Frontal cortex (tissue), 4 donors: ENCODE results near the gene XPOT. TPM values are rescaled to one million over a fixed set of nuclear protein-coding genes. Genes with fewer than 3 reads are reported as not detected.

ENCODE experiments used
- DNase-seq, 2 donors: peaks; one replicate each; pipeline ENCODE4 v3.0.0; 2012; ENCODE audit warnings: low spot score in 2 of 2
- FAIRE-seq: peaks from 2 replicates; lab custom pipeline; 2012; peaks lifted over from hg19 to GRCh38; lab: Jason Lieb, UNC
- total RNA-seq: library from RNA; depleted of rRNA; stranded (reverse); fragments of >200 nt; gene quantifications from one replicate; pipeline ENCODE4 v1.2.3, GENCODE V29; 2014
- donor health status: control.
- donor health status: control.
- donor health status: control.

XPOT gene
- total RNA-seq, 1 donor from 2014 or later: 53.8 TPM

DNA sequence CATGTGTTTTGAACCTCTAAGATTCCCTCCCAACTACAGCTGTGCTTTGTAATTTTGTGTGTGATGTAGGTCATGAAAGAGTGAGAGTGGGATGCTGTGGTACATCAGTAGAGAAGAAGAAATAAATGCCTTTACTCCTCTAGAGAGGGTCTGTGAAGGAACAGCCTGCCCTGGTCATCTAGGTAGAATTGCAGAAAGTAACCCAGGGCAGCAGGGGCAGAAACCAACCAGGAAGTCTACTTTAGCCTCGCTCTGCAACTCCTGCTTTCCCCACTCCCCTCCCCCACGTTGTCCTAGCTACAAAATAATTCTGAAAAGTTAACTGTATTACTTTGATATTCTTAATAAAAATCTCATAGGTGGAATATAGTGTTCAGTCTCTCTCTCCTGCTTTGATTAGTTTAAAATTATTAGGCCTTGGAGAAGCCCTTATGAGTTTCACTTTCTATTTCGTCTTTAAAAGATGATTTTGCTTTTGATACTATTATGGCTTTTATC is 55.3 kb downstream of the XPOT start:
- DNase-seq (no peak), FAIRE-seq (no peak)

DNA sequence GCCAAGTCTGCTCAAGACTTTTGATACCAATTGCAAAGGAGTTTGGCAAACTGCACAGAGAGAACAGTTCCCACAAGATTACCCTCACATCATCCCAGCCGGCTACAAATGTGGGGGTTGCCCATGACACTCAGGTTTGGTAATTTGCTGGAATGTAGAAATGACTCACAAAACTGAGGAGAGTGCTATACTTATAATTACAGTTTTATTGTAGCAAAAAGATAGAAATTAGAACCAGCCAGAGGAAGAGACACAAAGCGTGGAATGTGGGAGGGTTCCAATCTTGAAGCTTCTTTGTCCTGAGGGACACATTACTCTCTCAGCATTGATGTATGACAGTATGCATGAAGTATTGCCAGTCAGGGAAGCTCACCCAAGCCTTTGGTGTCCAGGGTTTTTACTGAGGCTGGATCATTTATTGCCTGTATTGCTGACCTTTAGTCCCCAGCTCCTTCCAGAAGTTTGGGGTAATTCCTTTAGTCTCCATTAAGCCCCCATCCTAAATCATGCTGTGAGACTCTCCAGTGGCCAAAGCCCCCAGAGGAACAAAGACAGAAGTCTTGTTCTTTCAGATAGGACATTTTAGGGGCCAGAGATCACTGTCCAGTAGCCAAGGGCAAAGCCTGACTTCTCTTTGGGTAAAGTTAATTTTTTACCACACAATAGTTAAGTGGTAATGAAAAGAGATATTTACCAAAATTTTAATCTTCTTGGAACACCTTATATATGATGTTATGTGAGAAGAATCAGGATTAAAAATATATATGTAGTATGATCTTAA is 57.6 kb downstream of the XPOT start:
- no peak for FAIRE-seq
- DNase-seq: no peak

DNA sequence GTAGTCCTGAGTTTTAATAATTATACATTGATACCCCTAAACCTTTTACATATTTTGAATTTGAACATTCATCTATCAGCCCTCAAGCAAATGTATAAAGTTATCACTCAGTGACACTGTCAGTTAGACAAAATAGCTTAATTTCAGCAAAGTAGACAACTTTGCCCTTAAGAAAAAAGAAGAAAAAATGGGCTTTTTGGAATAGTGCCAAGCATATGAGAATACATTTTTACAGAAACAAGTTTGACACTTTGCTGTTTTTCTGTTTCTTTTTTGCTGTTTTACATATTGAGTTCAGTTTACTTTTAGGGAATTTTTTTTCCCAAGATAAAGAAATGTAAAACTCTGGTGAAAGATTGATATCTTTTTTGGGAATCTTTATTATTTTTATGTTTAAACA is 62.0 kb downstream of the XPOT start:
- FAIRE-seq (no peak), DNase-seq (no peak)

DNA sequence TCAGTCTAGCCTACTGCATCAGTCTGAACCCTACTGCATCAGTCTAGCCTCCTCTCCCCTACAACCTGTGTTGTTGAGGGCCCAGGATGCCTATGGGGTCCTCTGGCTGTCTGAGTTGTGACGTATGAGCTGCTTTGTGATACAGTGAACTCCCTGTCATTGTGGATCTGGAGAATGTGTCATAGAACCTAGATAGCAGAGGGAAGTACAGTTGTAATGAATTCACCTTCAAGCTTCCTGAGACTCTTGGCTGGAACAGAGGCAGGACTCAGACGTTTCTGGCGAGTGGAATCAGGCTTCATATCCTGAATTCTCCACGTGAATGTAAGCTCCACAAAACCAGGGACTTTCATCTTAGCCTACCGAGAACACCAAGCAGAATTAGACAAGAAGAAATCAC is 64.8 kb downstream of the XPOT start:
- FAIRE-seq (no peak), DNase-seq (no peak)

DNA sequence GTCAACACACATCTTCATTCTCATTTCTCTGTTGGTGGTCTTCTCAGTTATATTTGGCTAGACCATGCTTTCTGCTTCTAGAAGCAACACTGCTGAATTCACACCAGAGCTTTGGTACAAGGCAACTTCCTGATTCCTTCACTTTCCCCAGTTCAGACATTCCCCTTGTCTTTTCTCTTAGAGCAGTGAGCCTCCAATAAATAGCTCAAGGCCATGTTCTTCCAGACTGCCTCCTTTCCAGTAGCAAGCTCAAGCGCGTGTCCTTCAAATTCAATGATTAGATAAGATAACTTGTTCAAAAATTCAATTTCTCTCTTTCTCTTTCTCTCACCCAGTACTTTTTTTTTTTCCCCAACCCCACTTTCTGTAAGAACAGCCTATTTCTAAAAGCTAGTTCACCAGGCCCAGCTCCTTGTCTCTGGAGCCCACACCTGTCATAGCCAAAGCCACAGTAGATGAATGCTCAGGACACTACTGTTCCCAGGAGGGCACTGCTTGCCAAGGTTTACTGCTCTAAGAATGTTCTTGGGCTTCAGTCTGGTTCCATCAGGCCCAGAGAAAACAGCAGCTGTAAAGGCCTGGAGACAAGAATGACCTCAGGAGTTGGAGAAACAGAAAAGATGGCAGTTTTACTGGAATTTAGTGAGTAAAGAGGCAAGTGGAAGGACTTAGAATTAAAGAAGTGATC is 65.4 kb downstream of the XPOT start:
- FAIRE-seq: no peak
- DNase-seq: no peak

DNA sequence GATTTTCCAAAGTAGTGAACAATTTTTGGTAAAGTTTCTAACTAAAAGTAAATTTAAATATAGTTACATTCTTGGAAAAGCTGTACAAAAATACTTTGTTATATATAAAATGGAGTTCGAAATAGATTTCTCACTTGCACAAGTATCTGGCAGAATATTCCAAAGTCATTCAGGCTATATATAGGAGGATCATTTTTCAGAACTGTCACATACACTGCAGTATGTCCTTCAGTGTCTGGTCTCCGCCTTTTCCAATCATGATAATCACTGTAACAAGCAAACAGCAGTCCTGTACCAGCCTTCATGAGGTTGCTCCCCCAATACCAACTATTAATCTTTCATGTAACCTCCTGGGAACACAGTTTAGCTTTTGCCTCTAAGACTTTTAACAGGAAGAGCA is 66.3 kb downstream of the XPOT start:
- no peak for FAIRE-seq

DNA sequence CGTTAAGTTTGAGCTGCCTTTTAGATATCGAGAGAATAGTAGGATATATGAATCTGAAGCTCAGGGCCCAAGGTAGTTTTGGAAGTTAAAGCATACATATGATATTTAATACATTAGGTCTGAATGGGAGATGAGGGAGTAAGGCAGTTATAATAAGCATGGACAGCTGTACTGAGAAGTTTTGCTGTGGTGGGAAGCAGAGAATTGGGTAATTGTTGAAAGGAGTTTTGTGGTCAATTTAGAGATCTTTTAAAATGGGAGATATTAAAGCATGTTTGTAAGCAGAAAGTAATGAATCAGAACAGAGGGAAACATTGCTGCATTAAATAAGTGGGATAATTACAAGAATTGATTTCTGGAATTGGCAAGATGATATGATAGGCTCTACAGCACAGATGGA is 69.0 kb downstream of the XPOT start:
- no peak for FAIRE-seq
- DNase-seq: no peak

More for the DNA sequence above, 66.3 kb downstream of the XPOT start:
- no peak for DNase-seq

DNA sequence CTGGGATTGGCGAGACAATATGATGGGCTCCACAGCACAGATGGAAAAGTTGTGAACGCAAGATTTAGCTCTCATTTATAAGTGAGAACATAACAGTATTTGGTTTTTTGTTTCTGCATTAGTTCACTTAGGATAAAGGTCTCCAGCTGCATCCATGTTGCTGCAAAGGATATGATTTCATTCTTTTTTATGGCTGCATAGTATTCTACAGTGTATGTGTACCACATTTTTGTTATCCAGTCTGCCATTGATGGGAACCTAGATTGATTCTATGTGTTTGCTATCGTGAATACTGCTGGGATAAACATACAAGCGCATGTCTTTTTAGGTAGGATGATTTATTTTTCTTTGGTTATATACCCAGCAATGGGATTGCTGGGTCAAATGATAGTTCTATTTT is 71.3 kb downstream of the XPOT start:
- DNase-seq (no peak), FAIRE-seq (no peak)

DNA sequence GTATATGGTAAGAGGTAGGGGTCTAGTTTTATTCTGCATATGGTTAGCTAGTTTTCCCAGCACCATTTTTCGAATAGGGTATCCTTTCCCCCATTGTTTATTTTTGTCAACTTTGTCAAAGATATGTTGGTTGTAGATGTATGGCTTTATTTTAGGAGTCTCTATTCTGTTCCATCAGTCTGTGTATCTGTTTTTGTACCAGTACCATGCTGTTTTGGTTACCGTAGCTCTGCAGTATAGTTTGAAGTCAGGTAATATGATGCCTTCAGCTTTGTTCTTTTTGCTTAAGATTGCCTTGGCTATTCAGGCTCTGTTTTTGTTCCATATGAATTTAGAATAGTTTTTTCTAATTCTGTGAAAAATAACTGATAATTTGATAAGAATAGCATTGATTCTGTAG is 72.7 kb downstream of the XPOT start:
- no peak for FAIRE-seq
- no peak for DNase-seq

DNA sequence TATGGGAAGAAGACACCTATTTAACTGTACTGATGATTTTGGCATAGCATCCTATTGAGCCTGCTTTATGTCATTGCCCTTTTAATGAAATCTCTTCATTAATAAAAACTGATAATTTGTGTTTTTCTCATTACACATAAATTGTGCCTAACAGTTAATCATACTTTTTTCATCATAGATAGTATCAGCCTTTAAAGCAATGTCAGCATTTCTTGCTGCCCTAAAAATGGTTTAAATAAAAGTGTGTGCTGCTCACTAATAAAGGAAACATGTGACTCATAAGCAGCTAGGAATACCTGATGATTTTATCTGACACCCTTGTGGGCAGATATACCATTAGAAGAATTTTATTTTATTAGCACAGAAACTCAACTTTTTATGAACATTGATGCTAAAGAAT is 74.5 kb downstream of the XPOT start:
- DNase-seq (no peak), FAIRE-seq (no peak)

DNA sequence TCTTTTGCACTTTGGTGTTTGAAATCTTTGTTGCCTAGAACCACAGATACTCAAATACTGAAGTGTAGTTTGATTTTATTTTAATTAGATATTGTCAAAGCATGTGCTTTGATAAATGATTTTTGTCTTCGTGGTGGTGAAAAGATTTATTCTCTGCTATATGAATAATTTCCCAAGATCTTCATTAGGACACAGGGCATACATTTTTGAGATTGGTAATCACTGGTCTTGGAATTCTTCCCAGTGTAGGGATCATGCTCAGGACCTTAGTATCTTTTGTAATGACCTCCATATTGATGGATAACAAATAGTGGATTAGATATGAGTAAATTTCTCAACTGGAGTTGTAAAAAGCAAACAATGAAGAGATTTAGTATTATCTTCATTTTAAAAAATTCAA is 76.0 kb downstream of the XPOT start:
- FAIRE-seq (no peak), DNase-seq (no peak)

DNA sequence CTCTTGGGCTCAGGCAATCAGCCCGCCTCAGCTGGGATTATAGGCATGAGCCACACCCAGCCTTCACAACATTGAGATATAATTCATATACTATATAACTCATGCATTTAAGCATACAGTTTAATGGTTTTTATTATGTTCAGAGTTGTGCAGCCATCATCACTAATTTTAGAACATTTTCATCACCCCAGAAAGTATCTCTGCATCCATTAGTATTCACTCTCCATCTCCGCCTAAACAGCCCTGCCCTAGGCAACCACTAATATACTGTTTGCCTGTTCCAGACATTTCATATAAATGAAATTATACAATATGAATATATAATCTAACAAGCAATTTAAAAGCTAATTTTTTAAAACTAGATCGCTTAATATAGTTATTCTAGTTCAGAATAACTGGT is 82.5 kb downstream of the XPOT start:
- no peak for DNase-seq
- FAIRE-seq: no peak

DNA sequence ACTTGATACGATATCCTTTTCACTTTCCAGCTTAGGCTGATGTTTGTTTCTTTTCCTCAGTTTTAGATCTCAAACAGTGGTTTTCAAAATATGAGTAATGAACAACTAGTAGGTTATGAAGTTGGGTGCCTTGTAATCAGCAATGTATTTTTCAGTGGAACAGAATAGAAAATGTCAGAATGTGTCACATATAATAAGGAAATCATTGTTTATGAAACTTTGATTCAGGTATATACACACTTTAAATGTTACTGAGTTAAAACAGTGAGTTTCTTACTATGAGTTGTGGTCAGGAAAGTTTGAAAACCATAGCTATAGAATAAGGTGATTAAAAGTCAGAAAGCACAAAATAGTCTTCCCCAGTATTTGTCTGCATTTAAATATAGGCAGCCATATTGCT is 87.5 kb downstream of the XPOT start:
- DNase-seq: no peak
- no peak for FAIRE-seq

DNA sequence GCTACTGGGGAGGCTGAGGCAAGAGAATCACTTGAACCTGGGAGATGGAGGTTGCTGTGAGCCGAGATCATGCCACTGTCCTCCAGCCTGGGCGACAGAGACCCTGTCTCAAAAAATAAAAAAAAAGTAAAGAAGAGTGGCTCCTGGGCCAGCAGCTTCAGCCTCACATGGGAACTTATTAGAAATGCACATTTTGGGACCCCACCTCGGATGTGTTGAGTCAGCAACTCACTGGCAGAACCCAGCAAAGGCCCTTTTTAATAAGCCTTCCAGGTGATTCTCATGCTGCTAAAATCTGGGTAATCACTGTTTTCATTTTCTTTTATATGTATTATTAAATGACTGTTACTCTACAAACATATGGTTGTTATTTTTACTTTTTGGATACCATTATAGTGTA is 89.3 kb downstream of the XPOT start:
- DNase-seq (no peak), FAIRE-seq (no peak)

DNA sequence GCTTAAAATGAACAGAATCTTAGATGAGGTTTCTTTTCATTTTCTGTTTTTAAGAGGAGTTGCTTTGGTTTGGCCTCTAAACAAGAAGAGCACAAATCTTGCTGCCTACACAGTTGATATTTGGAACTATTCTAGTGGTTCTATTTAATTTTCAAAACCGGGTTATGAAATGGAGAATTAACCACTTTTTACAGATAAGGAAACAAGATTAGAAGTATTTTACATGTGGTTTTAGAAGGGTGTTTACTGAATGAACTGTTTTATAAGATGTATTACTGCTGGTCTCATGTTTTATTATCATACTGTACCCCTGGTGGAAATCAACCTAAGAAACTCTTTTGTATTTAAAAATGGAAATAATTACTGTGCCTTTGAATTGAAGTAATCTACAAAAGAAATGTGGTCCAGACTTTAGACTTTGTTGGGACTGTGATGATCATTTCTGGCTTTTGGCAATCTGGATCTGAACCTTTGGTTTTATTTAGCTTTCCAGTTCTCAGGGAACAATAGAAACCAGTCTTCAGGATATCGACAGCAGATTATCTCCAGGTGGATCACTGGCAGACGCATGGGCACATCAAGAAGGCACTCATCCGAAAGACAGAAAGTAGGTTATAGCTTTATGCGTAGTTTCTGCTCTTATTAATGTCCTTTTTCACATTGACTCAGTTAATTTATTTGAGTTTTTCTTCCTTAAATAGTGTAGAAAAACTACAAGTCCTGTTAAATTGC is 91.0 kb downstream of the XPOT start:
- FAIRE-seq: no peak
- DNase-seq: no peak

DNA sequence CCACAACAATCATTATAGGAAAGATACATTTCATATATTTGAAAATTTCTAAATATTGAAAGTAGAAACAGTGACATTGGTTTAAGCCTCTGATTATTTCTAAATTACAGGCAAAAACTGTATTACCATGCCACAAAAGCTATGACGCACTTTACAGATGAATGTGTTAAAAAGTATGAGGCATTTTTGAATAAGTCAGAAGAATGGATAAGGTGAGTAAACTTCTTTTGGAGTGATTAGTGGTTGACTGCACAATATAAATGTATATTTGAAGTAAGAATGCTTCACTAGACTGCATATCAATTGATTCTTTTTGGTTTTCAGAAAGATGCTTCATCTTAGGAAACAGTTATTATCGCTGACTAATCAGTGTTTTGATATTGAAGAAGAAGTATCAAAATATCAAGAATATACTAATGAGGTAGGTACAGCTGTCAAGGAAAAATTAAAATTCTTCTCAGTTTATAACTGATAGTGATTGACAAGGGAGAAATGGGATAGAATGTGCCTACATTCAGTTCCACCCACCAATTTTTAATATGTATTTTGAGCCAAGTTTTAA is 92.7 kb downstream of the XPOT start:
- DNase-seq (no peak), FAIRE-seq (no peak)

DNA sequence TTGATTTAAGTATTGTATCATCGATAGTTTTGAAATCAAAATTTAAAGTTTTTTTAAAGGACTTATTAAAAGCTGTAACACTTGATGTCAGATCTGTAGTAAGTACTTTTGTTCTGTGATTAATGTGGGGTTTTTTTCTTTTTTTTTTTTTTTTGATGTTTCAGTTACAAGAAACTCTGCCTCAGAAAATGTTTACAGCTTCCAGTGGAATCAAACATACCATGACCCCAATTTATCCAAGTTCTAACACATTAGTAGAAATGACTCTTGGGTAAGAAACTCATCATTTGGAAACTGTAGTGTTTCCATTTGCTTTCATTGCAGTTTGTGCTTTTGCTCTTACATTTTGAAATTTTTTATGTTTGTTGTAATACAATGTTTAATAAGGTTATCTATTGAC is 93.3 kb downstream of the XPOT start:
- no peak for FAIRE-seq
- no peak for DNase-seq

DNA sequence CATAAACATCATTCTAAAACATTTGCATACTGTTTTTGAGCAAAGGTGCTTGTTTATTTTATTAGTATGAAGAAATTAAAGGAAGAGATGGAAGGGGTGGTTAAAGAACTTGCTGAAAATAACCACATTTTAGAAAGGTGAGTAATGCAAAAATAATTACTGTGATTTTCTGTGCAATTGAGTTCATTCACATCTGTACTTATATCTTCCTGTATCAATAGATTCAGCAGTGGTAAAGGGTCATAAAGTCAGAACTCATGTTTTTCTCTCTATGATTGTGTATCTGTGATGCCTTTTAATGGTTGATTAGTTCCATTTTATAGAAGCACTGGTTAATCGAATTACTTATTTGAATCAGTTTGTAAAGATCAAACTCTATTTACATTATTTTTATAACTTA is 93.7 kb downstream of the XPOT start:
- DNase-seq (no peak), FAIRE-seq (no peak)

DNA sequence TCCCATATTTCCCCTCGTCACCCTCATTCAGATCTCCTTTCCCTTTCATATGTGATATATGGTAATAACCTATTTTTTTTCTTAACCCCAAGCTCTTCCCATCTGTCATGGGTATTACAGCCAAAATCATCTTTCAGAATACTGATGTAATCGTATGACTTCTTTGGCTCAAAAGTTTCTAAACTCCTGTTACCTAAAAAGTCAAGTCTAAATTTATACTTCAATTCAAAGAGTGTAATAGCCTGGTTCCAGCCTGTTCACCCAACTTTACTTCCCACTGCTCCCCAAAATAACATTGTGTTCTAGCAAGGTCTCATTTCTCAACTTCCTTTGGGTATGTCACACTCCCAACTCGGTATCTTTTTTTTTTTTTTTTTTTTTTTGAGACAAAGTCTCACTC is 96.2 kb downstream of the XPOT start:
- FAIRE-seq: no peak
- DNase-seq: no peak
